DOHH2 (cell line): ENCODE data around the gene MOSPD2.

ENCODE experiments used
- CTCF ChIP-seq: fragments of 200-600 bp; sonication (generic); IDR thresholded peaks from one replicate; pipeline ENCODE4 v1.5.1; 2014; ENCODE audit warnings: antibody characterized with exemption, mild to moderate bottlenecking, low read depth, low read length; ENCODE audit not compliant: poor library complexity, severe bottlenecking
- EZH2phosphoT487 ChIP-seq: fragments of 200-600 bp; sonication (generic); IDR thresholded peaks from 2 replicates; pipeline ENCODE4 v1.6.1; 2017; ENCODE audit warnings: borderline replicate concordance, mild to moderate bottlenecking, antibody characterized with exemption, low read length, moderate library complexity, mixed read lengths

DNA sequence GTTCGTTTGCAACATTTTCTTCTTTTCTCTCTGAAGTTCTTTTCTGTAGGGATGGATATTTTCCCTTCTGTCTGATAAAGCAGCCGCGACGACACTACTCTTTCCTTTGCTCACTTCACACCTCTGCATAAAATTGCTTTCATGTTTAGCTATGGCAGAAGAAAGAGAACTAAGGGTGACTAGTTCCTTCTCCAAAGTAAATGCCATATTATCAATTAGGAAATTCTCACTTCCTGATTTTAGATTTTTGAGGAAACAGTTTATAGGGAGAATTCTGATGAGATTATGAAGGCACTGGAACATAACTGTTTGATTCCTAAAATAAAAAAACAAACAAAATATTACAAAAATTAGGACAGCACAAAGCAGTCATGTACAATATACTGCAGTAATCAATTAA is 29.6 kb upstream of the MOSPD2 start:
- TF ChIP-seq CTCF = no peak
- TF ChIP-seq EZH2phosphoT487 = no peak
